ENCODE data around the gene IRS2. TPM values are rescaled to one million over a fixed set of nuclear protein-coding genes. Genes with fewer than 3 reads are reported as not detected.

IRS2 gene
- total and polyA plus RNA-seq, 2 experiments from 2014 or later, result 3.6 to 14.5 TPM

DNA sequence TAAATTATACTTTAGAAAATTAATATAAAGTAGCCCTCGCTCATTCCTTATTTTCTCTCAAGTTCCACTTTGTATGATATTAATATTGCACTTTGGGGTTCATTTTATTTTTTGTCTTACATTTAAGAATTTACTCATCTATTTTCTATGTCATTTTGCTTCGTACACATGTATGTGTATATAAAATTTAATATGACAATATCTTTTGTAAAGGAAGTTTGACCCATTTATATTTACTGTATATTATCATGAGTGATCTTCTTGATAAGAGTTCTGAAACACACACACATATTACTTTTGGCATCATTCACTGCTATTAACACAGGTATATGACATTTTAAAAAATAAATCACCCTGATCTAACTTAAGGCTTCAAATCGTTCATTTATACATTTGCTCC is 83.1 kb downstream of the IRS2 start:
- Mint-ChIP-seq H3K9me3 (peaks cover 9% of the 10 kb centered on the region), H3K4me1 (peaks cover 10% of the 10 kb centered on the region), H3K27ac (no peak overlapping the region), H3K27me3 (ENCODE audit: insufficient read depth, low read depth, poor library complexity) (peaks cover 2% of the 10 kb centered on the region), H3K36me3 (ENCODE audit: low read depth) (peaks cover 11% of the 10 kb centered on the region), H3K4me3 (no peak overlapping the region)
- H4K20me1 ChIP-seq (replicated peaks; ENCODE audit: insufficient read depth), result no peaks in the 10 kb centered on the region
- no peak overlapping the region for H2AFZ ChIP-seq
- no peak overlapping the region for H3K27ac ChIP-seq (ENCODE audit: low read depth)
- no peaks in the 10 kb centered on the region for H3K36me3 ChIP-seq (ENCODE audit: insufficient read depth)
- H3K4me1 ChIP-seq (ENCODE audit: insufficient read depth), result no peaks in the 10 kb centered on the region
- TF ChIP-seq JUNB (IDR thresholded peaks at IDR 0.05; ENCODE audit: unreplicated experiment) (no peak), STAT1 (IDR thresholded peaks at IDR 0.05; ENCODE audit: unreplicated experiment) (no peak), NANOG (IDR thresholded peaks at IDR 0.05; ENCODE audit: borderline replicate concordance) (no peak), EZH2 (IDR thresholded peaks at IDR 0.05; ENCODE audit: low read depth, unreplicated experiment) (no peak)
- TF ChIP-seq, protein P1, sequence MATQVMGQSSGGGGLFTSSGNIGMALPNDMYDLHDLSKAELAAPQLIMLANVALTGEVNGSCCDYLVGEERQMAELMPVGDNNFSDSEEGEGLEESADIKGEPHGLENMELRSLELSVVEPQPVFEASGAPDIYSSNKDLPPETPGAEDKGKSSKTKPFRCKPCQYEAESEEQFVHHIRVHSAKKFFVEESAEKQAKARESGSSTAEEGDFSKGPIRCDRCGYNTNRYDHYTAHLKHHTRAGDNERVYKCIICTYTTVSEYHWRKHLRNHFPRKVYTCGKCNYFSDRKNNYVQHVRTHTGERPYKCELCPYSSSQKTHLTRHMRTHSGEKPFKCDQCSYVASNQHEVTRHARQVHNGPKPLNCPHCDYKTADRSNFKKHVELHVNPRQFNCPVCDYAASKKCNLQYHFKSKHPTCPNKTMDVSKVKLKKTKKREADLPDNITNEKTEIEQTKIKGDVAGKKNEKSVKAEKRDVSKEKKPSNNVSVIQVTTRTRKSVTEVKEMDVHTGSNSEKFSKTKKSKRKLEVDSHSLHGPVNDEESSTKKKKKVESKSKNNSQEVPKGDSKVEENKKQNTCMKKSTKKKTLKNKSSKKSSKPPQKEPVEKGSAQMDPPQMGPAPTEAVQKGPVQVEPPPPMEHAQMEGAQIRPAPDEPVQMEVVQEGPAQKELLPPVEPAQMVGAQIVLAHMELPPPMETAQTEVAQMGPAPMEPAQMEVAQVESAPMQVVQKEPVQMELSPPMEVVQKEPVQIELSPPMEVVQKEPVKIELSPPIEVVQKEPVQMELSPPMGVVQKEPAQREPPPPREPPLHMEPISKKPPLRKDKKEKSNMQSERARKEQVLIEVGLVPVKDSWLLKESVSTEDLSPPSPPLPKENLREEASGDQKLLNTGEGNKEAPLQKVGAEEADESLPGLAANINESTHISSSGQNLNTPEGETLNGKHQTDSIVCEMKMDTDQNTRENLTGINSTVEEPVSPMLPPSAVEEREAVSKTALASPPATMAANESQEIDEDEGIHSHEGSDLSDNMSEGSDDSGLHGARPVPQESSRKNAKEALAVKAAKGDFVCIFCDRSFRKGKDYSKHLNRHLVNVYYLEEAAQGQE (IDR thresholded peaks at IDR 0.05; ENCODE audit: unreplicated experiment), result no peak
- no peak overlapping the region for H3K4me2 ChIP-seq
- no peaks in the 10 kb centered on the region for H3K79me2 ChIP-seq (replicated peaks; ENCODE audit: insufficient read depth)
- no peak overlapping the region for H3K4me3 ChIP-seq
- H3K9me2 ChIP-seq (ENCODE audit: insufficient read depth), result peaks cover 7% of the 10 kb centered on the region; the same call in 1 of the 2 replicates
- no peak for DNase-seq (ENCODE audit: low spot score)
- no peaks in the 10 kb centered on the region for H3K27me3 ChIP-seq (ENCODE audit: insufficient read depth)
- H3F3A ChIP-seq (replicated peaks; ENCODE audit: low read depth), result no peaks in the 10 kb centered on the region
- ATAC-seq, result no peak

Measured in GM23338 (cell line).